ENCODE results near the gene PARP1. TPM values are rescaled to one million over a fixed set of nuclear protein-coding genes. Genes with fewer than 3 reads are reported as not detected.
"Not testable (repeated sequence)": the region's sequence is repeated elsewhere in the genome, so short reads cannot be mapped to it uniquely, and the experiment has no call there.

Gene PARP1
- total RNA-seq, 2 donors from 2014 or later, result 41.1 to 45.6 TPM

- no peak for DNase-seq (ENCODE audit: low spot score)
- intact Hi-C loops (cut with DNase I), result no loop called here
Measured at GRCh38 chr1:226362891-226363447, 44.9 kb downstream of the PARP1 start.

GRCh38 chr1:226362361-226362760, 45.5 kb downstream of the PARP1 start:
- intact Hi-C loops (cut with DNase I), result no loop called here
- DNase-seq (ENCODE audit: low spot score), result no peak

GRCh38 chr1:226360106-226360746, 47.7 kb downstream of the PARP1 start:
- intact Hi-C loops (cut with DNase I), result no loop called here
- DNase-seq (ENCODE audit: low spot score), result no peak

- intact Hi-C loops (cut with DNase I), result no loop called here
- no peak for DNase-seq (ENCODE audit: low spot score)
Measured at GRCh38 chr1:226357416-226357815, 50.5 kb downstream of the PARP1 start.

- no peak for DNase-seq (ENCODE audit: low spot score)
- intact Hi-C loops (cut with DNase I), result no loop called here
Measured at GRCh38 chr1:226355669-226356551, 52.0 kb downstream of the PARP1 start.

GRCh38 chr1:226355016-226355415, 52.9 kb downstream of the PARP1 start:
- no peak for DNase-seq (ENCODE audit: low spot score)
- intact Hi-C loops (cut with DNase I), result no loop called here

GRCh38 chr1:226353698-226354525, 54.0 kb downstream of the PARP1 start:
- intact Hi-C loops (cut with DNase I), result no loop called here
- no peak for DNase-seq (ENCODE audit: low spot score)

GRCh38 chr1:226351709-226352108, 56.2 kb downstream of the PARP1 start:
- DNase-seq (ENCODE audit: low spot score), result no peak
- intact Hi-C loops (cut with DNase I), result no loop called here

- peak; percentile 65 for DNase-seq (ENCODE audit: low spot score)
- intact Hi-C loops (cut with DNase I), result no loop called here
Measured at GRCh38 chr1:226350519-226350865, 57.4 kb downstream of the PARP1 start.

GRCh38 chr1:226349801-226350518, 57.9 kb downstream of the PARP1 start:
- DNase-seq (ENCODE audit: low spot score), result no peak
- intact Hi-C loops (cut with DNase I), result no loop called here

- intact Hi-C loops (cut with DNase I), result no loop called here
Measured at GRCh38 chr1:226349081-226349480, 58.8 kb downstream of the PARP1 start.

GRCh38 chr1:226344441-226345259, 63.2 kb downstream of the PARP1 start:
- intact Hi-C loops (cut with DNase I), result no loop called here
- DNase-seq (ENCODE audit: low spot score), result no peak

More at GRCh38 chr1:226349081-226349480, 58.8 kb downstream of the PARP1 start:
- DNase-seq (ENCODE audit: low spot score), result no peak

GRCh38 chr1:226342656-226343055, 65.2 kb downstream of the PARP1 start:
- DNase-seq (ENCODE audit: low spot score), result no peak
- intact Hi-C loops (cut with DNase I), result no loop called here

GRCh38 chr1:226340111-226340510, 67.8 kb downstream of the PARP1 start:
- DNase-seq (ENCODE audit: low spot score); intact Hi-C loops (cut with DNase I): not testable (repeated sequence)

GRCh38 chr1:226337276-226337875, 70.5 kb downstream of the PARP1 start:
- intact Hi-C loops (cut with DNase I), result no loop called here
- no peak for DNase-seq (ENCODE audit: low spot score)

- DNase-seq (ENCODE audit: low spot score), result no peak
- intact Hi-C loops (cut with DNase I), result loop anchor here in 1 of 2 donors (1.0 kb wide), 1 partner anchor 24 kb away; no protein-coding TSS in a partner anchor
Measured at GRCh38 chr1:226335661-226336060, 72.2 kb downstream of the PARP1 start.

GRCh38 chr1:226332947-226333346, 74.9 kb downstream of the PARP1 start:
- intact Hi-C loops (cut with DNase I), result no loop called here
- DNase-seq (ENCODE audit: low spot score), result no peak

- intact Hi-C loops (cut with DNase I), result no loop called here
- no peak for DNase-seq (ENCODE audit: low spot score)
Measured at GRCh38 chr1:226329237-226329636, 78.7 kb downstream of the PARP1 start.

All from posterior vena cava (tissue), 2 donors.